GM18508 (cell line): Measurements from ENCODE around the gene SCNN1B.
"Not testable (repeated sequence)": the region's sequence is repeated elsewhere in the genome, so short reads cannot be mapped to it uniquely, and the experiment has no call there.

Experiments
- ATAC-seq: cut with Tn5 transposase; IDR thresholded peaks from one replicate; pipeline ENCODE4 v1.9.1; 2021; ENCODE audit warnings: moderate number of reproducible peaks; ENCODE audit not compliant: insufficient read depth, unreplicated experiment

The SCNN1B gene, protein sequence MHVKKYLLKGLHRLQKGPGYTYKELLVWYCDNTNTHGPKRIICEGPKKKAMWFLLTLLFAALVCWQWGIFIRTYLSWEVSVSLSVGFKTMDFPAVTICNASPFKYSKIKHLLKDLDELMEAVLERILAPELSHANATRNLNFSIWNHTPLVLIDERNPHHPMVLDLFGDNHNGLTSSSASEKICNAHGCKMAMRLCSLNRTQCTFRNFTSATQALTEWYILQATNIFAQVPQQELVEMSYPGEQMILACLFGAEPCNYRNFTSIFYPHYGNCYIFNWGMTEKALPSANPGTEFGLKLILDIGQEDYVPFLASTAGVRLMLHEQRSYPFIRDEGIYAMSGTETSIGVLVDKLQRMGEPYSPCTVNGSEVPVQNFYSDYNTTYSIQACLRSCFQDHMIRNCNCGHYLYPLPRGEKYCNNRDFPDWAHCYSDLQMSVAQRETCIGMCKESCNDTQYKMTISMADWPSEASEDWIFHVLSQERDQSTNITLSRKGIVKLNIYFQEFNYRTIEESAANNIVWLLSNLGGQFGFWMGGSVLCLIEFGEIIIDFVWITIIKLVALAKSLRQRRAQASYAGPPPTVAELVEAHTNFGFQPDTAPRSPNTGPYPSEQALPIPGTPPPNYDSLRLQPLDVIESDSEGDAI

DNA sequence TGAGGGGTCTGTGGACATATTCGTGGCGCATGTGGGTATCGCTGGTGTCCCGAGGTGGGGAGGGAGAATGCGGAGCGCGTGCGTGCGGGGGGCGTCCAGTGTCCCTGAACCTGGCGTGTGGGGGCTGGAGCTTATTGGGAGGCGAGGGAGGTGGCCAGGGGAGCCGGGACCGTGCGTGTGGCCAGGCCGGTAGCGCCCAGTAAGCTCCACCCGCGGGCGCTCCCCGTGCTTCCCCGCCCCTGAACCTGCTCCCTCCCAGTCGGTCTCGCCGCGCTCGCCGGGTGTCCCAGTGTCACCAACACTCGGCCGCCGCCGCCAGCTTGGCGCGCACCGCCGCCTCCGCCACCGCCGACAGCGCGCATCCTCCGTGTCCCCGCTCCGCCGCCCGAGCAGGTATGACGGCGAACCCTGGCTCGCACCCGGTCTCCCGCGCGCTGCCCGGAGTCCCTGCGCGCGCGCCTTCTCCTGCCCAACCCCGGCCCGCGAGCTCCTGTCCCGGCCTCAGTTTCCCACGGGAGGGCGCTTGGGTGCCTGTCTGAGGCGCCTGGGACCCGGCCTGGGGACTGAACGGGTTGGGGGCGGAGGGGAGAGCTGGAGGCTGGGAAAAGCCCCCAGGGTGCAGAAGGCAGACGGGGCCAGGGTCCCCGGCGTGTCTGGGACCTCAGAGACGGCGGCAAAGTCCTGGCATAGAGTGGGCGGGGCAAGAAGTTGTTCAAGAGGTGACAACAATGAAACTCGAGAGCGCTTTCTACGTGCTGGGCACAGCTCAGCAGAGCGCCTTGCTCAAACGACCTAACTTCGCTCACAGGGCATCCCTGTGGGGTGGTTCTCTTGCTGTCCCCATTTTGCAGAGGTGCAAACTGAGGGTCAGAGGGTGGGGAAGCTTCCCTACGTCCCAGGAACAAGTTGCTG, at the start of gene SCNN1B:
Gene SCNN1B (plus strand): TSS at position 258 of the 912 bp plus-strand sequence. CDS start 46,298 bp downstream, outside the sequence.
- ATAC-seq = no peak

DNA sequence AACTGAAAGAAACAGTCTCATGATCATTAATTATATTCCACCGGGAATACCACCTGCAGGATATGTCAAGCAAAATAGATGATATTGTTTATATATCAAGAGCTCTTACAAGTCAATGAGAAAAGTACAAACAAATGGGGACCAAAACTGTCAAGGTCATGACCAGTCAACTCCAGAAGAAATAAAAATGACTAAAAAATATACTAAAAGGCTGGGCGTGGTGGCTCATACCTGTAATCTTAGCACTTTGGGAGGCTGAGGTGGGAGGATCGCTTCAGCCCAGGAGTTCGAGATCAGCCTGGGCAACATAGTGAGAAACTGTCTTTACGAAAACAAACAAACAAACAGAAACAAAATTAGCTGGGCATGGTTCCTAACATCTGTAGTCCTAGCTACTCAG, 49.8 kb upstream of the SCNN1B start:
- ATAC-seq = no peak

DNA sequence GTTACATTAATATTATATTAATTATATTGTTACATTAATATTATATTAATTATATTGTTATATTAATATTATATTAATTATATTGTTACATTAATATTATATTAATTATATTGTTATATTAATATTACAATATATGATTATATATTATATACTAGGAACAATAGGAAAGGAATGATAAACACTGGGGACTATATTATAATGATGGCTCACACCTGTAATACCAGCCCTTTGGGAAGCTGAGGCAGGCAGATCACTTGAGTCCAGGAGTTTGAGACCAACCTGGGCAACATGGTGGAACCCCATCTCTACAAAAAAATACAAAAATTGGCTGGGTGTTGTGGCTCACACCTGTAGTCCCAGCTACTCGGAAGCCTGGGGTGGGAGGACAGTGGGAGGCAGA, 48.5 kb upstream of the SCNN1B start:
- ATAC-seq = not testable (repeated sequence)

DNA sequence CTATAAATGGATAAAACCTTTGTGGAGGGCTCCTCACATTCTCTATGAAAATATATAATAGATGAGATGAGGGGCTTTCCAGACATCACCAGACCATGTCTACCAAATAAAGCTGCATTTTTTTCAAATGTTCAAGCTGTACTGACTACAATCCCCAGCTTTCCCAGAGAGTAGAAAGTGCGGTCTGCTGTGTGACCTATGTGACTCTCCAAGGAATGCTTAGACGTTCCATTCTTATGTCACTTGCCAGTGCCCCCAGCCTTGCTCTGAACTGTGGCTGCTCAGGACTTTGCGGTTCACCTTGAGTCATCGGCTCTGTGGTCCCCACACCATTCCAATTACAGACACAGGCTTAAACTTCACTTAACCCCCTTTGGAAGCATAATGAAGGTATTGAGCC, 47.8 kb upstream of the SCNN1B start:
- ATAC-seq = no peak

DNA sequence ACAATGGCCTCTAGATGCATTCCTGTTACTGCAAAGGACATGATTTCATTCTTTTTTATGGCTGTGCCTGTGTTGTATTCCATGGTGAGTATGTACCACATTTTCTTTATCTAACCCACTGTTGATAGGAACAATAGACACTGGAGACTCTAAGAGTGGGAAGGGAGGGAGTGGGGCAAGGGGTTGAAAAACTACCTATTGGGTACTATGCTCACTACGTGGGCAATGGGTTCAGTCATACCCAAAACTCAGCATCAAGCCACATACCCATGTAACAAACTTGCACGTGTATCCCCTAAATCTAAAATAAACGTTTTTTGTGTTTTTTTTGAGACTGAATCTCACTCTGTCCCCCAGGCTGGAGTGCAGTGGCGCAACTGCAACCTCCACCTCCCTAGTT, 47.1 kb upstream of the SCNN1B start:
- ATAC-seq = no peak

DNA sequence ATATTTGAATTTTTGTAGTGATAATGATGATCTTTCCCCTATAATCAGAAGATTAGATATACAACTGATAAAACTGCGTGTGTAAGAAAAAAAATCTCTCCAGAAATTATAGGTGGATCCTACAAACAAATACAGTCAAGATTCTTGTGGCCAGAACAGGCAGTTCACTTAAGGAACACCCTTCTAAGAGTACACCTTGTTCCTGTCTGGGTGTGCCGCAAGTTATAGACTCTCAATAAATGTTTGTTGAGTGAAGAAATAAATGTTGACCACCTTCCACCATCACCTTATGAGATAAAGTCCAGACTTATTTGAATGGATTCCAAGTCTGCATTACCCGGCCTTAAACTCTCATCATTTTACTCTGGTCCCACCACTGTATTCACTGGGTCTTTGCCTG, 45.7 kb upstream of the SCNN1B start:
- no peak for ATAC-seq

DNA sequence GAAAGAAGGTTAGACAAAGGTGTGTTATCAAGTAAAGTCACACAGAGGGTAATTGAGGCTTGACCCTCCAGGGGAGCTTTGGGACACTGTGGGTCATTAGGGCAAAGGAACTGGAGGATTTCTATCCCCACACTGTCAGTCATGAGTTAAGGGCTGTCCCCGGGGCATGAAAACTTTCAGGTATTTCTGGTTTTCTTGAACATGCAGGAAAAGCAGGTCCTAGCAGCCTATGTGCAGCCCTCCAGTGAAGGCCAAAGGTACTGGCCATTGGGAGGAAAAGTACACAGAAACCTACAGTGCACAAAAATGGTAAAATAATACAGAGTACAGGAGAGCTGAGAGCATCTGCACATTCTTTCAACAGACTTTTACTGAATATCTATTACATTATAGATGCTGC, 44.4 kb upstream of the SCNN1B start:
- no peak for ATAC-seq

DNA sequence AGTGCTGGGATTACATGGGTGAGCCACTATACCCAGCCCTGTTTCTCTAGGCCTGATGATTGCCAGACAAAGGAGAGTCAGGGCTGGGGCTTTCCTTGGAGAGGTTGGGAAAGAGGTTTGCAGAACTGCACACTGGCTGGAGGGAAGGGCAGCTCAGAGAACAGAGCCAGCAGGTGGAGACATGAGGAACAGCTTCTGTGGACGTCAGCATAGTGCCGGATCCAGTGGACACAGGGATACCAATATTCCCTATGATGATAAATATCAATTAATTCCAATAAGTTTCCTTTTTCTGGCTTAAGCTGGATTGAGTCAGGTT, 43.2 kb upstream of the SCNN1B start:
- no peak for ATAC-seq

DNA sequence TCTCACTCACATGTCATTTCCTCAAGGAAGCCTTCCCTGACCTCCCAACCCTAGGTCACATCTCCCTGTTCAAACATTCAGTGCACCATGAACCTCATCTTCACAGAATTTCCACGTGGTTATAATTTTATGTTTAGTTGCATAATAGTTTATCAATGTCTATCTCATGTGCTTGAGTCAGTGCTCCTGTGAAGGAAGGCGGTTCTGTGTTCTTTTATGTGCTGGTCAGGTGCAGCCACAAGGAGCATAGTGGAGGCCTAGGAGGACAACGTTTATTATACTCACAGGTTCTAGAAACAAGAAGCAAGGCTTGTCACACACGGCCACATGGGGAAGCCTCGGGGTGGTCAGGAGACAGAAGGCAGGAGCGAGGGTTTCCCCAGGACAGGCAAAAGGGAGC, 34.5 kb upstream of the SCNN1B start:
- ATAC-seq = no peak

DNA sequence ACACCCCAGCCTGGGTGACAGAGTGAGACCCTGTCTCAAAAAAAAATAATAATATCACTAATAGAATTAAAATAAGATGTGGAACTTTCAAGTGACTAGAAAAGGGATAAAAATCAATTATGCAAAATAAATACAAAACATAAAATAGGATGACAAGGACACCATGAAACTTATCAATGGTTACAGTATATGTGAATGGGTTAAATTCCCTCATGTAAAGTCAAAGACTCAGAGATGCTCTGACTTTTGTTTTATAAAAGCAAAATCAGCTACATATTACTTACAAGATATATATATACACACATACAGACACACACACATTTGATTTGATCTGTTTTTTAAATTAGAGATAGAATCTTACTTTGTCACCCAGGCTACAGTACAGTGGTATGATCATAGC, 33.5 kb upstream of the SCNN1B start:
- ATAC-seq = no peak

DNA sequence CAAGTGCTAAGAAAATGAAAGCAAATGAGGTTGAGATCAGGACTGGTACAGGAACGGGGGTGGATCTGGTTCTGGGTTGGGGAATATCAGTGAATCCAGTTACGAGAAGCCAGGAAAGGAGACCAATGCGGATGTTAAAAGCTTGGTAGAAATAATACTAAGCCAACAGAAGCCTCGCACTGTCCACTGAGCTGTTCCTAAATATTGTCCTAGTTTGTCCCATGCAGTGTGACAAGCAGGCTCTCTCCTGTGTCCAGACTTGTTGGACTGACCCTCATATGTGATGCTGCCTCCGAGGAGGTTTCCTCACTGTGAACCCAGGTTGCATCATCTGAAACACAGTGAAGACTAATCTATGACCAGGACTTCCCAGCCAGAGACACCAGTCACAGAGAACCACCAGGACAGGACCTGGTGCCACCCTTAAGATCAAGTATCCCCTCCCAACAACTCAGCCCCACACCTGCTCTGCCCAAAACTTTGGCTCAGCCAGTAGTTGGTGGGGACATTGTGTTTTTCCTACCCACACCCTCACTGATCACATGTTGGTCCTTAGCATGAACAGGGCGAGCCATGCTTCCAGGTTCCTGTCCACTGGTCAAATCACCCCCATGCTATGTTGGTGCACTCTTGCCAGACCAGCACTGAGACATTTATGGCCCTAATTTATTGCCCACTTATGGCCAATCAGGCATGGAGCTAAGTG, 32.7 kb upstream of the SCNN1B start:
- ATAC-seq = no peak

DNA sequence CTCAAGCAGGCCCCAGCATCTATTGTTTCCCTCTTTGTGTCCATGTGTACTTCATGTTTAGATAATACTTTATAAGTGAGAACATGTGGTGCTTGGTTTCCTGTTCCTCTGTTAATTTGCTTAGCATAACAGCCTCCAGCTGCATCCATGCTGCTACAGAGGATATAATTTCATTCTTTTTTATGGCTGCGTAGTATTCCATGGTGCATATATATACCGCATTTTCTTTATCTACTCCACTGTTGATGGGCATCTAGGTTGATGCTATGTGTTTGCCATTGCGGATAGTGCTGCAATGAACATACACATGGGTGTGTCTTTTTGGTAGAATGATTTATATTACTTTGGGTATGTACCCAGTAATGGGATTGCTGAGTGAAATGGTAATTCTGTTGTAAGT, 31.4 kb upstream of the SCNN1B start:
- ATAC-seq = no peak

DNA sequence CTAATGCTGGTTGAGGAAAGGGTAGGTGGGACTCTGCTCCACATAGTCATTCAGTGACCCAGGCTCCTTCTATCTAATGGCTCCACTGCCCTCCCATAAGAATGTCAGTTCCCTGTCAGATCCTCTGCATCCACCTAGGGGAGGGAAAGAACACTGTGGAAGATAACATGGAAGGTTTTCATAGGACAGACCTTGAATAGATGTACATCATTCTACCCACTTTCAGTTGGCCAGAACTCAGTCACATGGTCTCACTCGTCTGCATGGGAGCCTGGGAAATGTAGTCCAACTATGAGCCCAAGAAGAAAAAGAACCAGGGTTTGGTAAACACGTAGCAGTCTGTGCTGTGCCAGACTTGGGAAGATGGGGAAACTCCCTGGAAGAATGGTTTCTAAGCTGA, 27.1 kb upstream of the SCNN1B start:
- no peak for ATAC-seq

DNA sequence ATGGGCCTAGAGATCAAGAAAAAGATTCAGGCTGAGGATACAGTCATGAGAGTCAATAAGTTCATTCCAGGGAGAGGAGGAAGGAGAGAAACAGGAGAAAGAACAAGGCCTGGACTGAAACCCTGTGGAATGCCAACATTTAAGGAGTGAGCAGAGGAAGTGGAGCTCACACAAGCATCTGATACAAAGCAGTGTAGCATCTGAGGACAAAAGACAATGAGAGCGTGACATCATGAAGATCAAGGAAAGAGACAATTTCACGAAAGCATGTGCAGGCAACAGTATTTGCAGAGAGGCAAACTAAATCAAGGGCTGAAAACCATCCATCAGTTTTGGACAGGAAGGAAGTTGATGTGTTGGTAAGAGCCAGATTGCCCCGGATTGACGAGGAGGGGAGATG, 25.3 kb upstream of the SCNN1B start:
- ATAC-seq = no peak

DNA sequence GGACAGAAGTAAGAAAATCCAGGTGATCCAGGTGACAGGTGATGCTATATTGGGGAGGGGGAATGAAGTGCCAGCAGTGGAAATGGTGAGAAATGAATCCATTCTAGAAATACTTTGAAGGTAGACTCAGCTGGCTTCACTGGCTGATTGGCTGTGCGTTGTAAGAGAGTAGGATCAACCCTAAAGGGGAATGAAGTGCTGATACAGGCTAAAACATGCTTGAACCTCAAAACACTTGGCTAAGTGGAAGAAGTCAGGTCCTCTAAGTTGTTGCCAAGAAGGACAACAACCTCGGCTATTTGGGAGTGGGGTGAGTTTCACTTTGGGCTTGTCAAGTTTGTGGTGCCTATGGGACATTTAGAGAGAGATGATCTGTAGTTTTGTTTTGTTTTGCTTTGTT, 24.1 kb upstream of the SCNN1B start:
- ATAC-seq = no peak

DNA sequence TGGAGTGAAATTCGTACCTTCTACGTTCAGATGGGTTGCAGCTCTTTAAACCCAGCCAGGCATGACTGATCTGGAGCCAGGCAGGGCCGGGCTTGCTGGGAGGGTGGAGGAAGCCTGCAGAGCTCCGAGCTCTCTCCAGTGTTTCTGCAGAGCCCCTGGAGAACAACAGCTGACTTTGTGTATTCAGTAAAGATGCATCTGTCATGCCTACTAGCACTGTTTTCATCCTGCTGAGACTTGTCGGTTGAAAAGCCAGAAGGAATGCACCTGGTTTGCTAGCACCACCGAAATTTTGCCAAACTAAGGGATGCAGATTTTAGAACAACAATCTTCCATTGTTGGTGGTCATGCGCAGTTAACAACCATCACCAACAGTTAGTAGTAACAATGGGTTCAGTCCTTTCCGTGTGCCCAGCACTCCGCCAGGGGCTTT, 22.4 kb upstream of the SCNN1B start:
- ATAC-seq = no peak

DNA sequence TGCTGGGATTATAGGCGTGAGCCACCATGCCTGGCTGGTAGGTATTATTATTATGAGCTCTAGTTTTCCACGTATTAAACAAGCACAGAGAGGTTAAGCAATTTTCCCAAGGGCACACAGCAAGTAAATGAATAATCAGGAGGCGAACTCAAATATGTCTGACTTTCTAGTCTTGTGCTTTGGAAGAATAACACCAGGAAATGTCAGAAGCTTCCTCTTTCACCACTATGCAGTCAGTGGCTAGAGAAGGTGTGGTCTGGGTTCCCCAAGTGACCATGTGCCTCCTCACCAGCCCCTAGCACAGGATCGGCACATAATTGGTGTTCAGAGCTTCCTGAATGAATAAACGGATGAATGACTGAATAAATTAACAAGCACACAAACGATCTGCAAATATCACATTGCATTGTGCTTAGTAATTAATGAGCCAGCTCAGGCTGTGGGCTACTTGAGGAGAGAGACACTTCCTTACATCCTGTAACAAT, 21.6 kb upstream of the SCNN1B start:
- no peak for ATAC-seq

DNA sequence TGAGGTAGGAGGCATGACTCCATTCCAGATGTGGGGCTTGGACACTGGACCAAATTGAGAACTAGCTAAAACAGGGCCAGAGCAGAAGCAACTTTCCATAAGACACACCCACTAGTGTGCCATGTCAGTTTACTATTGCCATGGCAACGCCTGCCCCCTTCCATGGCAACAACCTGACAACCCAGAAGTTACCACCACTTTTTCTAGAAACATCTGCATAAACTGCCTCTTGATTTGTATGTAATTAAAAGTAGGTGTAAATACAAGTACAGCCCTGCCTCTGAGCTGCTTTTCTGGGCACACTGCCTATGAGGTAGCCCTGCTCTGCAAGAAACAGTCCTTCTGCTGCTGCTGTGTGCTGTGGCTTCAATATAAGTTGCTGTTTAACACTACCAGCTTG, 19.5 kb upstream of the SCNN1B start:
- no peak for ATAC-seq

DNA sequence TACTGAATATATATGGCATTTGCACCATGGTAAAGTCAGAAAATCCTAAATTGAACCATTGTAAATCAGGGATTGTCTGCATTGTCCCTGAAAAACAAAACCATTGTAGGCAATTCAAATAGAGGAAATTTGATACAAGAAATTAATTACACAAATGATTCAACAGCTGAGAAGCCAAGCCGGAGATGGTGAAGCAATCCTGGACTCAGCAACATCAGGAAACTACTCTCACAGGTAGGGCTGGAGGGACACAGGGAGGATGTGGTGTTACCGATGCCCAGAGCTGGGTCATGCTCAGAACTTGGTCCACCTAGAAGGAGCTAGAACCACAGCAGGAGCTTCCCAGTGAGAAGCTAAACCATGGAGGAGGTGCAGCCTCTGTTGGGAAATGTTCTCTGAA, 18.5 kb upstream of the SCNN1B start:
- ATAC-seq = no peak

DNA sequence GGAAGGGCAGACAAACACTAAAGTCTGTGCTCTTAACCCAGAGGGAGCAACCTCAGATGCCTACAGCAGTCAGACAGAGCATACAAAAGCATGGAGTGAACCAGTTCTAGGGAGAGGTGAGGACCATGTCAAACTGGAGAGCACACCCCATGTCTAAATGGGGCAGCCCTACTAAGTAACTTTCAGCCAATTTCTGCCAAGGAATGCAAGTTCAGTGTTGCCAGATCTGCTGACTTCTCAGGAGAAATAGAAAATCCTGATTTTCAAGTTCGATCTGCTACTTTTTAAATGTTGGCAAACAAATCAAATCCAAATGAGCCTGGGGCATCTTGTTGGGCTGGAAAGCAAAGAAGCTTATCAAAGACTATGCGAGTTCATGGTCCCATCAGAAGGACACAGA, 17.5 kb upstream of the SCNN1B start:
- ATAC-seq = no peak
